Esophagus muscularis mucosa (tissue), 4 donors: ENCODE measurements around the gene SLC35F6.

Experiments
- EP300 ChIP-seq: sonication (generic); formaldehyde crosslinking; IDR thresholded peaks from one replicate; pipeline ENCODE4 v1.6.1; 2017; ENCODE audit warnings: antibody characterized with exemption
- POLR2A ChIP-seq: fragments of 450-650 bp; IDR thresholded peaks from one replicate; pipeline ENCODE4 v1.6.1; 2017; ENCODE audit warnings: antibody characterized with exemption, moderate library complexity, mild to moderate bottlenecking, low read depth
- POLR2AphosphoS5 ChIP-seq, 2 donors: sonication (generic); formaldehyde crosslinking; IDR thresholded peaks; one replicate each; pipeline ENCODE4 v1.6.1; 2017; ENCODE audit warnings: antibody characterized with exemption in 2 of 2
- TF ChIP-seq, protein P1 (sequence below), 3 experiments: fragments of 200-600 bp in 2 of 3; fragments of 450-650 bp in 1 of 3; sonication (generic) in 2 of 3; IDR thresholded peaks; one replicate each; pipeline ENCODE4 v1.5.1; 2017 to 2019; ENCODE audit warnings: antibody characterized with exemption in 3 of 3, mild to moderate bottlenecking in 2 of 3, moderate library complexity in 1 of 3

DNA sequence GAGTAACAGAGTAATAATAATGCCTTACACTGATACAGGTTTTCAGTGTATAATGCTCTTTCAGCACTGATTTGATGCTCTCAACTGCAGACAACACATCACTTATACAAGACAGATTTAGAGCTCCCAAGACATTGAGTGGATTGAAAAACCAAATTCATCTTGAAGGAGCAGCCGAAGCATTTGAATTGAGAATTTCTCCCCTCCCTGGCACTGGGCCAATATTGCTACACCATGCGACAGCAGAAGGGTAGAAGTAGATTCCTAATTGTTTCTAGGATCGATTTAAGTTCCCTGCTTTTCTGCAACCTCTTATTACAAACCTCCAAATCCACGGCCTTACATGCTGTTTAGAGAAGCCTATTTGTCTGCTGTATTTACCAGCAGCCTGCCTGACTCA is 37.2 kb downstream of the SLC35F6 start:
- TF ChIP-seq EP300 = no peak
- TF ChIP-seq, protein P1, sequence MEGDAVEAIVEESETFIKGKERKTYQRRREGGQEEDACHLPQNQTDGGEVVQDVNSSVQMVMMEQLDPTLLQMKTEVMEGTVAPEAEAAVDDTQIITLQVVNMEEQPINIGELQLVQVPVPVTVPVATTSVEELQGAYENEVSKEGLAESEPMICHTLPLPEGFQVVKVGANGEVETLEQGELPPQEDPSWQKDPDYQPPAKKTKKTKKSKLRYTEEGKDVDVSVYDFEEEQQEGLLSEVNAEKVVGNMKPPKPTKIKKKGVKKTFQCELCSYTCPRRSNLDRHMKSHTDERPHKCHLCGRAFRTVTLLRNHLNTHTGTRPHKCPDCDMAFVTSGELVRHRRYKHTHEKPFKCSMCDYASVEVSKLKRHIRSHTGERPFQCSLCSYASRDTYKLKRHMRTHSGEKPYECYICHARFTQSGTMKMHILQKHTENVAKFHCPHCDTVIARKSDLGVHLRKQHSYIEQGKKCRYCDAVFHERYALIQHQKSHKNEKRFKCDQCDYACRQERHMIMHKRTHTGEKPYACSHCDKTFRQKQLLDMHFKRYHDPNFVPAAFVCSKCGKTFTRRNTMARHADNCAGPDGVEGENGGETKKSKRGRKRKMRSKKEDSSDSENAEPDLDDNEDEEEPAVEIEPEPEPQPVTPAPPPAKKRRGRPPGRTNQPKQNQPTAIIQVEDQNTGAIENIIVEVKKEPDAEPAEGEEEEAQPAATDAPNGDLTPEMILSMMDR (IDR thresholded peaks at IDR 0.05) = no peak
- no peak for TF ChIP-seq POLR2A
- no peak for TF ChIP-seq POLR2AphosphoS5 (IDR thresholded peaks at IDR 0.05)
